Panc1 (cell line): Measurements from ENCODE around the gene NDUFA12. TPM values are rescaled to one million over a fixed set of nuclear protein-coding genes. Genes with fewer than 3 reads are reported as not detected.

ENCODE experiments used
- ATAC-seq: fragments of 200-7000 bp; cut with Tn5 transposase; 2 replicates; pipeline ENCODE4 v1.9.1; 2020; ENCODE audit warnings: mild to moderate bottlenecking, moderate library complexity
- BruUV-seq: library from RNA; stranded (reverse); fragments of 400-500 nt; replicated peaks from 2 replicates; lab custom pipeline; 2021; lab: Mats Ljungman, UMichigan
- CTCF ChIA-PET: fragments of 300-600 bp; sonication (Branson Sonifier 250); formaldehyde crosslinking; loops from one replicate; lab custom pipeline; 2022; ENCODE audit warnings: antibody characterized with exemption; lab: Charles Lee
- POLR2A ChIA-PET: fragments of 300-600 bp; sonication (Branson Sonifier 250); formaldehyde crosslinking; loops from one replicate; lab custom pipeline; 2022; ENCODE audit warnings: antibody characterized with exemption; lab: Charles Lee
- DNase-seq: peaks from one replicate; pipeline ENCODE4 v3.0.0-alpha.2; 2010; ENCODE audit warnings: low read depth, low spot score
- H3K27ac ChIP-seq: 2 replicates; pipeline ENCODE4 v1.5.1; 2011; ENCODE audit warnings: mild to moderate bottlenecking, low read length, inconsistent platforms
- H3K27me3 ChIP-seq: fragments of 200-500 bp; sonication (Bioruptor generic); 2 replicates; pipeline ENCODE4 v1.6.0; 2014; ENCODE audit warnings: low read length, inconsistent platforms; ENCODE audit not compliant: control insufficient read depth, insufficient read depth
- H3K36me3 ChIP-seq: fragments of 200-500 bp; sonication (Bioruptor generic); 2 replicates; pipeline ENCODE4 v1.5.1; 2014; ENCODE audit warnings: inconsistent platforms, mild to moderate bottlenecking, low read length, moderate library complexity; ENCODE audit not compliant: control insufficient read depth, insufficient read depth
- H3K4me1 ChIP-seq: 2 replicates; pipeline ENCODE4 v1.5.1; 2011; ENCODE audit warnings: inconsistent platforms, mild to moderate bottlenecking, low read length, moderate library complexity; ENCODE audit not compliant: control insufficient read depth, insufficient read depth
- H3K4me3 ChIP-seq, 2 experiments: 2 replicates each; pipeline ENCODE4 v1.5.1; 2011 to 2012; ENCODE audit warnings: low read depth in 2 of 2, low read length in 2 of 2, mild to moderate bottlenecking in 2 of 2, inconsistent platforms in 1 of 2, moderate library complexity in 1 of 2
- H3K9me3 ChIP-seq: fragments of 200-500 bp; sonication (Bioruptor generic); 2 replicates; pipeline ENCODE4 v1.5.1; 2014; ENCODE audit warnings: low read depth, mild to moderate bottlenecking, inconsistent platforms, low read length, moderate library complexity; ENCODE audit not compliant: control insufficient read depth, insufficient read depth
- POLR2AphosphoS5 ChIP-seq: IDR thresholded peaks from 2 replicates; pipeline ENCODE4 v1.6.1; 2012; ENCODE audit warnings: mild to moderate bottlenecking, low read depth, low read length, moderate library complexity
- SIN3A ChIP-seq: IDR thresholded peaks from 2 replicates; pipeline ENCODE4 v1.6.1; 2012; ENCODE audit warnings: low read depth, mild to moderate bottlenecking, low read length, moderate library complexity, borderline replicate concordance; ENCODE audit not compliant: insufficient read depth
- TCF7L2 ChIP-seq: IDR thresholded peaks from 2 replicates; pipeline ENCODE4 v1.6.1; 2011; ENCODE audit warnings: mild to moderate bottlenecking, low read depth, low read length, inconsistent platforms
- in situ Hi-C: cut with HindIII; loops from 2 replicates; pipeline ENCODE4 v1.10.0; 2016; ENCODE audit warnings: low sequenced_read_pairs, low pct_unique_long_range_greater_than_20kb
- intact Hi-C: fragments of 100-400 bp; cut with micrococcal nuclease; formaldehyde crosslinking; loops from one replicate; pipeline ENCODE4 v1.10.0; 2022; ENCODE audit not compliant: unreplicated experiment
- total RNA-seq: library from RNA; stranded (reverse); gene quantifications from one replicate; pipeline ENCODE4 v1.2.1, GENCODE V29; 2021; ENCODE audit not compliant: unreplicated experiment
- TF ChIP-seq, protein P1 (sequence below), 2 experiments: IDR thresholded peaks; 2 replicates each; pipeline ENCODE4 v1.6.1; 2011 to 2012; ENCODE audit warnings: low read depth in 2 of 2, control low read depth in 1 of 2, low read length in 1 of 2, mild to moderate bottlenecking in 1 of 2, moderate library complexity in 1 of 2; ENCODE audit not compliant: insufficient read depth in 1 of 2
- TF ChIP-seq, protein P2 (sequence below): fragments of 450-650 bp; IDR thresholded peaks from 2 replicates; pipeline ENCODE4 v1.5.1; 2017; ENCODE audit warnings: mild to moderate bottlenecking

The NDUFA12 gene
- total RNA-seq, 1 experiment from 2014 or later, result 108 TPM

DNA sequence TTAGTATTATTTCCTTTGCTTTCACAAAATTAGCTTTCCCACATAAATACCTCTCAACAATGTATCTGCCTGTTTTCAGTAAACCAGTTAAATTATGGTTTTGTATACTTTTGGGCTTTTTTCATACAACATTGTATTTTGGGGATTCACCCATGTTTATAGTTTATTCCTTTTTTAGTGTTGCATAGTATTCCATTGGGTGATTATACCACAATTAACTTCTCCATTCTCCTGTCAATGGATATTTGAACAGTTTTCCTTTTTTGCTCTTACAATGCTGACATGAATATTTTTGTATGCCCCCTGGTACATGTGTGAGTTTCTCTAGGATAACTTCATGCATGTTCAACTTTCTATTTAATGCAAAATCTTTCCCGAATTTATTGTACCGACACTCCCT lies 12.6 kb upstream of the NDUFA12 start:
- POLR2A ChIA-PET, result no interaction called here
- CTCF ChIA-PET, result no interaction called here
- intact Hi-C loops, result no loop called here
- no peaks in the 10 kb centered on the region for H3K4me1 ChIP-seq
- no peaks in the 10 kb centered on the region for H3K27me3 ChIP-seq
- no peak for ATAC-seq
- no peak overlapping the region for H3K27ac ChIP-seq
- in situ Hi-C loops, result no loop called here
- no peaks in the 10 kb centered on the region for H3K9me3 ChIP-seq
- BruUV-seq, result no TSS peak
- no peak for DNase-seq
- peaks cover 3% of the 10 kb centered on the region; the same call in 1 of the 2 replicates for H3K36me3 ChIP-seq
- TF ChIP-seq POLR2AphosphoS5, result no peak
- TF ChIP-seq, protein P1, sequence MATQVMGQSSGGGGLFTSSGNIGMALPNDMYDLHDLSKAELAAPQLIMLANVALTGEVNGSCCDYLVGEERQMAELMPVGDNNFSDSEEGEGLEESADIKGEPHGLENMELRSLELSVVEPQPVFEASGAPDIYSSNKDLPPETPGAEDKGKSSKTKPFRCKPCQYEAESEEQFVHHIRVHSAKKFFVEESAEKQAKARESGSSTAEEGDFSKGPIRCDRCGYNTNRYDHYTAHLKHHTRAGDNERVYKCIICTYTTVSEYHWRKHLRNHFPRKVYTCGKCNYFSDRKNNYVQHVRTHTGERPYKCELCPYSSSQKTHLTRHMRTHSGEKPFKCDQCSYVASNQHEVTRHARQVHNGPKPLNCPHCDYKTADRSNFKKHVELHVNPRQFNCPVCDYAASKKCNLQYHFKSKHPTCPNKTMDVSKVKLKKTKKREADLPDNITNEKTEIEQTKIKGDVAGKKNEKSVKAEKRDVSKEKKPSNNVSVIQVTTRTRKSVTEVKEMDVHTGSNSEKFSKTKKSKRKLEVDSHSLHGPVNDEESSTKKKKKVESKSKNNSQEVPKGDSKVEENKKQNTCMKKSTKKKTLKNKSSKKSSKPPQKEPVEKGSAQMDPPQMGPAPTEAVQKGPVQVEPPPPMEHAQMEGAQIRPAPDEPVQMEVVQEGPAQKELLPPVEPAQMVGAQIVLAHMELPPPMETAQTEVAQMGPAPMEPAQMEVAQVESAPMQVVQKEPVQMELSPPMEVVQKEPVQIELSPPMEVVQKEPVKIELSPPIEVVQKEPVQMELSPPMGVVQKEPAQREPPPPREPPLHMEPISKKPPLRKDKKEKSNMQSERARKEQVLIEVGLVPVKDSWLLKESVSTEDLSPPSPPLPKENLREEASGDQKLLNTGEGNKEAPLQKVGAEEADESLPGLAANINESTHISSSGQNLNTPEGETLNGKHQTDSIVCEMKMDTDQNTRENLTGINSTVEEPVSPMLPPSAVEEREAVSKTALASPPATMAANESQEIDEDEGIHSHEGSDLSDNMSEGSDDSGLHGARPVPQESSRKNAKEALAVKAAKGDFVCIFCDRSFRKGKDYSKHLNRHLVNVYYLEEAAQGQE (IDR thresholded peaks at IDR 0.05; ENCODE audit: insufficient read depth in 1 of 2, low read depth in 2 of 2, low read length in 1 of 2), result no peak
- no peak for TF ChIP-seq SIN3A
- TF ChIP-seq, protein P2, sequence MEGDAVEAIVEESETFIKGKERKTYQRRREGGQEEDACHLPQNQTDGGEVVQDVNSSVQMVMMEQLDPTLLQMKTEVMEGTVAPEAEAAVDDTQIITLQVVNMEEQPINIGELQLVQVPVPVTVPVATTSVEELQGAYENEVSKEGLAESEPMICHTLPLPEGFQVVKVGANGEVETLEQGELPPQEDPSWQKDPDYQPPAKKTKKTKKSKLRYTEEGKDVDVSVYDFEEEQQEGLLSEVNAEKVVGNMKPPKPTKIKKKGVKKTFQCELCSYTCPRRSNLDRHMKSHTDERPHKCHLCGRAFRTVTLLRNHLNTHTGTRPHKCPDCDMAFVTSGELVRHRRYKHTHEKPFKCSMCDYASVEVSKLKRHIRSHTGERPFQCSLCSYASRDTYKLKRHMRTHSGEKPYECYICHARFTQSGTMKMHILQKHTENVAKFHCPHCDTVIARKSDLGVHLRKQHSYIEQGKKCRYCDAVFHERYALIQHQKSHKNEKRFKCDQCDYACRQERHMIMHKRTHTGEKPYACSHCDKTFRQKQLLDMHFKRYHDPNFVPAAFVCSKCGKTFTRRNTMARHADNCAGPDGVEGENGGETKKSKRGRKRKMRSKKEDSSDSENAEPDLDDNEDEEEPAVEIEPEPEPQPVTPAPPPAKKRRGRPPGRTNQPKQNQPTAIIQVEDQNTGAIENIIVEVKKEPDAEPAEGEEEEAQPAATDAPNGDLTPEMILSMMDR, result no peak
- TF ChIP-seq TCF7L2, result no peak
- H3K4me3 ChIP-seq, result no peak overlapping the region

DNA sequence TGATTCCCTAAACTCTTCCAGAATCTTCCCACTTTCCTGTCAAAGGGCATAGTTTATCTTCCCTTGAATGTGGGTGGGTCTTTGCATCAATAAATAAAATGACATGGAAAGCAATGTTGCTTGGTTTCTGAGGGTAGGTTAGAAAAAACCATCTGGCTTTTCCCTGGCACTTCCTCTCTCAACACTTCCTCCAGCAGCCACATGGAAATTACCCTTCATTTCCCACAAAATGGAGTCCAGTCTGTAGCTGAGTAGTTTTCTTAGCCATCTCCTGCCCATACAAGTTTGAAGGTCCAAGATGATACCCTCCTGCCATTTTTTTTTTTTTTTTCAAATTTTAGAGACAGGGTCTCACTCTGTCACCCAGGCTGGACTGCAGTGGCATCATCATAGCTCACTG lies 11.1 kb upstream of the NDUFA12 start:
- BruUV-seq, result no TSS peak
- ChIA-PET POLR2A (interaction anchor here (0.6 kb wide), 1 partner anchor 370 kb away, joined by 5 read pairs; no protein-coding TSS in a partner anchor), CTCF (interaction anchor here (0.6 kb wide), 1 partner anchor 11 kb away, joined by 12 read pairs; no protein-coding TSS in a partner anchor)
- in situ Hi-C loops (no loop called here), intact Hi-C loops (no loop called here)
- Histone ChIP-seq H3K27me3 (no peaks in the 10 kb centered on the region), H3K9me3 (no peaks in the 10 kb centered on the region), H3K36me3 (no peaks in the 10 kb centered on the region), H3K4me3 (no peak overlapping the region), H3K27ac (no peak overlapping the region), H3K4me1 (no peaks in the 10 kb centered on the region)
- TF ChIP-seq, protein P2, result no peak
- TF ChIP-seq, protein P1 (IDR thresholded peaks at IDR 0.05; ENCODE audit: insufficient read depth in 1 of 2, low read depth in 2 of 2, low read length in 1 of 2), result no peak
- no peak for TF ChIP-seq TCF7L2
- no peak for TF ChIP-seq POLR2AphosphoS5
- TF ChIP-seq SIN3A, result no peak
- no peak for ATAC-seq
- no peak for DNase-seq
